ENCODE results near the gene BNIP1.

BNIP1 gene

GRCh38 chr5:173165177-173166016 lies 21.1 kb downstream of the BNIP1 start:
- FAIRE-seq: no peak

GRCh38 chr5:173172166-173172565 lies 27.8 kb downstream of the BNIP1 start:
- FAIRE-seq: no peak

- FAIRE-seq: no peak
These were observed 31.2 kb downstream of the BNIP1 start for GRCh38 chr5:173175523-173175922.

- no peak for FAIRE-seq
These were observed 34.1 kb downstream of the BNIP1 start for GRCh38 chr5:173178369-173178910.

GRCh38 chr5:173180331-173180730 lies 36.0 kb downstream of the BNIP1 start:
- FAIRE-seq: no peak

- no peak for FAIRE-seq
These were observed 42.9 kb downstream of the BNIP1 start for GRCh38 chr5:173187054-173187743.

GRCh38 chr5:173188280-173188679 lies 43.9 kb downstream of the BNIP1 start:
- FAIRE-seq: no peak

- no peak for FAIRE-seq
These were observed 46.7 kb downstream of the BNIP1 start for GRCh38 chr5:173191015-173191414.

DNA sequence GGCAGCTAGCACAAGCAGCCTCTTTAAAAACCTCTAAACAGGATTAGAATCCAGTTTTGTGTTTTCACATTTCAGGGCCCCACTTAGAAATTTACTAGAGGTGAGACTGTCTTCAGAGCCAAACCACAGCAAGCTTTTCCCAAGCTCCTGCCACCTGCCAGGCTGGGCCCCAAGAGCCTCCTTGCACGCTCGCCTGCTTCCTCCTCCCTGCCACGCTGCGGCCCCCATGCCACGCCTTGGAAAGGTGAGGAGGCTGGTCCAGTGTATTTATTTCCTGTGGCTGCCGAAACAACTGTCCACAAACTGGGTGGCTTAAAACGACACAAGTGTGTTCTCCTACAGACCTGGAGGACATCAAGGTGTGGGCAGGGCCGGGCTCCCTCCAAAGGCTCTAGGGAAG lies 47.2 kb downstream of the BNIP1 start:
- FAIRE-seq: no peak

DNA sequence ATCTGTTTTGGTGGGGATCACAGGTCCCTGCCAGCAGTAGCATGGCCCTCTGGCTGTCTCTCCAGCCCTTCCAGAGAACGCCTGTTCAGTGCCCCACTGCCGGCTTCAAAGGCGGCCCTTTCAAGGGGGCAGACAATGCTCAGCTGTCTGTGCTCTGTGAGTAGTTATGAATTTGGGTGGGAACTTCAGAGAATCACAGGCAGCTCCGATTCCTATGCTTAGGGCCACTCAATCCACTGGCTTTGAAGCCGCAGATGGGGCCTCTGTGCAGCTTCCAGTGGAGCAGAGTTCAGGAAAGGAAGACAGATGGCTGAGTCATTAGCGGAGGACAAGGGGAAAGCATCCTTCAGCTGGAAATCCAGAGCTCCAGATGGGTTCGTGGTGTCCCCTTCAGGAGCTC lies 48.2 kb downstream of the BNIP1 start:
- FAIRE-seq: no peak

GRCh38 chr5:173196133-173196952 lies 52.0 kb downstream of the BNIP1 start:
- FAIRE-seq: no peak

DNA sequence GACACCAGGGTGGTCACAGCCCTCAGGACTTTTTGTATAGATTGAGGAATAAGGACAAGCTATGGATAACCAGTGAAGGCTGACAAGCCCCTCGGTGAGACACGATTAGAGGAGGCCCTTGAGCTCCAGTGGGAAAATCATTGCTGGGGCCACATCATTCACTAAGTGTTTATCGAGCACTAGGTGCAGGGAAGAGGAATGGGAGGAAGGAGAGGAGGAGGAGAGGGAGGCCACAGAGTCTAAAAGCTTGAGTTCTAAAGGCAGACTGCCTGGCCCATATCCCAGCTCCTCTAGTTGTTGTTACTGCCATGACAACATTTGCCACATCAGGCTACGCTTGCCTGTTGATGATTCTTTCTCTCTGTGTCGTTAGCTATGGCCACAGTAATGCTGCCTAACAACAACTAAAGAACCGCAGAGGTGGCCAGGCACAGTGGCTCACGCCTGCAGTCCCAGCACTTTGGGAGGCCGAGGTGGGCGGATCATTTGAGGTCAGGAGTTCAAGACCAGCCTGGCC lies 53.1 kb downstream of the BNIP1 start:
- FAIRE-seq: no peak

DNA sequence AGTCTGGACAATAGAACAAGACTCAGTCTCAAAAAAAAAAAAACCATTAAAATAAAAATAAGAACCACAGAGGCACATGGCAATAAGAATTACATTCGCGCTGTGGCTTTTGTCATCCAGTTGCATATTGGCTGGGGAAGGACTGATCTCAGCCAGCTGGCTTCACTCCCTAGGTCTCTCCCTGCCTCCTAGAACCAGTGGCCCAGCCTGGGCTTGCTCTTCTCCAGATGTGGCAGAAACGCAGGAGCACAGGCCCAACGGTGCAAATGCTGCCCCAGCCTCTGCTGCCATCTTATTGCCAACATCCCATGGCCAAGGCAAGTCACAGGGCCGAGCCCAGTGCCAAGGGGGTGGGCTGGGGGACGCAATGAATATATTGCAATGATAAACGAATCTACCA lies 53.7 kb downstream of the BNIP1 start:
- no peak for FAIRE-seq

GRCh38 chr5:173200356-173200755 lies 56.0 kb downstream of the BNIP1 start:
- no peak for FAIRE-seq

GRCh38 chr5:173201636-173202265 lies 57.4 kb downstream of the BNIP1 start:
- no peak for FAIRE-seq

DNA sequence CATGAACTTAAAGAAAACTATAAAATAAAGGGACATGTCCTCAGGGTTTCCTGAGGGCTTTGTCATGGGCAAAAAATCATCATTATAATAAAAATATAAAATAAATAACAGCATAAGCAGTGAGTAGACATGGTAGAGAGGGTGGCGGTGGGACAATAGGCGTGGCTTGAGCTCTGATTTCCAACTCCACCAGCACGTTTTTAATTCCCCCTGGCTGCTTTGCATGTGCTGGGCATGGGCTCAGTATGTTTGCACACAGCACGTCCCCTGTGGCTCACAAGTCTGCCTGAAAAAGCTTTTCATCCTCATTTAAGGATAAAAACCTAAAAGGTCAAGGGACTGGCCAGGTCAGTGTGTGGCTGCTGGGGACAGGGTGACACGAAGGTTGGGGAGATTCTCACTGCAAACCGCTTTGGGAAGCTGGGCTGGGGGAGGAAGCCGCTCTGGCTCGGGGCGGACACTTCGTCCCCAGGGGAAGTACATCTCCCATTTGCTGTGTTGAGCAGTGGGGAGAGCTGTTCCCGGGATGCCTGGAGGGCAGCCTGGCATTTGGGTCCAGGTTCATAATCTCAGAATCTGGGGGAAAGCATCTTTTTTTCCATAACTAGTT lies 58.0 kb downstream of the BNIP1 start:
- no peak for FAIRE-seq

- FAIRE-seq: no peak
These were observed 60.1 kb downstream of the BNIP1 start for GRCh38 chr5:173204185-173204979.

- no peak for FAIRE-seq
These were observed 61.6 kb downstream of the BNIP1 start for GRCh38 chr5:173205916-173206315.

DNA sequence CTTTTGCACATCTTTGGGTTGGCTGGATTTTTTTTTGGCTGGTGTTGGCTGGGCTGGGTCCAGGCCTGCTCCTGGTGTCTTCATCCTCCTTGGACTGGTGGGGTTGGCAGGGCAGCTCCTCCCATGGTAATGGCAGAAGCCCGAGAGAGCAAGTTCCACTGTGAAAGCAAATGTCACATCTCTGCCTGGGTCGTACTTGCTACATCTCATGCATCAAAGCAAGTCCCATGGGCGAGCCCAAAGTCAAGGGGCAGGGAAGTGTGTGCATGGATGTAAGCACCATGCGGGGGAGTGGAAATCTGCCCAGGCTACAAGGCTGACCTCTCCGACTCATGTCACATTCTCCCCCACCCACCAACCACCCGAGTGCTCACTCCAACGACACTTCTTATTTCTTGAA lies 64.0 kb downstream of the BNIP1 start:
- no peak for FAIRE-seq

GRCh38 chr5:173210877-173211276 lies 66.5 kb downstream of the BNIP1 start:
- FAIRE-seq: no peak

DNA sequence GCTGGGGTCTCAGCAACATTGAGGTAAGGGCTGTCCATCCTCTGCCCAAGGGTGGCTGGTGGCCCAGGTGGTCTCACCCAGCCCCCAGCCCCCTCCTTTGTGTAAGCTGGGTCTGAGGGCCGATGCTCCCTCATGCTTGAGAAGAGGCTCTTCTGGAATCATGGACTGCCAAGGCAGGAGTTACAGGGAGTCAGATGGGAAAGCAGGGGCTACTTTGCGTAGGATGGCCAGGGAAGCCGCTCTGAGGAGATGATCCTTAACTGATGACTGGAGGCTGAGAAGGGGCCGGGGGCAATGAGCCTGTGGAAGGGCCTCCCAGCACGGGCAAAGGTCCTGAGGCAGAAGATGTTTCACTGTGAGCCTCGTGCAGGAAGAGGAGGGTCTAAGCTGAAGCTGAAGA lies 67.0 kb downstream of the BNIP1 start:
- FAIRE-seq: no peak
